ENCODE measurements around the gene ACP4.

GRCh38 chr19:50776131-50776530, 14.1 kb upstream of the ACP4 start:
- no peak for TF ChIP-seq EZH2 (IDR thresholded peaks at IDR 0.05; ENCODE audit: insufficient read depth, poor library complexity, severe bottlenecking)
- no peak for TF ChIP-seq EZH2phosphoT487 (IDR thresholded peaks at IDR 0.05; ENCODE audit: insufficient read depth, low read depth)
